GM12872 (cell line): Measurements from ENCODE around the gene KLHDC8A.

Experiments used
- CTCF ChIP-seq: IDR thresholded peaks from 3 replicates; pipeline ENCODE4 v1.5.1; 2011; ENCODE audit warnings: low read depth, mild to moderate bottlenecking, low read length, moderate library complexity; ENCODE audit not compliant: insufficient read depth

Gene KLHDC8A

GRCh38 chr1:205345761-205346160 lies 11.0 kb downstream of the KLHDC8A start:
- TF ChIP-seq CTCF = no peak

GRCh38 chr1:205344066-205344928 lies 12.4 kb downstream of the KLHDC8A start:
- no peak for TF ChIP-seq CTCF

- no peak for TF ChIP-seq CTCF
Measured at GRCh38 chr1:205343431-205344065, 13.2 kb downstream of the KLHDC8A start.

GRCh38 chr1:205342986-205343385 lies 13.7 kb downstream of the KLHDC8A start:
- TF ChIP-seq CTCF = no peak

GRCh38 chr1:205340676-205341075 lies 16.0 kb downstream of the KLHDC8A start:
- no peak for TF ChIP-seq CTCF

GRCh38 chr1:205339717-205340116 lies 17.0 kb downstream of the KLHDC8A start:
- TF ChIP-seq CTCF = no peak

- no peak for TF ChIP-seq CTCF
Measured at GRCh38 chr1:205339197-205339702, 17.5 kb downstream of the KLHDC8A start.
